Measurements from ENCODE around the gene LRRIQ4.

GRCh38 chr3:169811631-169812331 is 889 bp upstream of the LRRIQ4 start:
- TF ChIP-seq CTCF (IDR thresholded peaks at IDR 0.05; ENCODE audit: borderline replicate concordance, extremely low read depth, low read length, poor library complexity, severe bottlenecking) = no peak
- no peak for TF ChIP-seq EZH2 (IDR thresholded peaks at IDR 0.05; ENCODE audit: borderline replicate concordance, low read depth, low read length, severe bottlenecking)

Measured in DND-41 (cell line).